Testis (tissue), 3 donors: Measurements from ENCODE around the gene FAM171A1. TPM values are rescaled to one million over a fixed set of nuclear protein-coding genes. Genes with fewer than 3 reads are reported as not detected.

Source experiments
- DNase-seq: peaks from one replicate; pipeline ENCODE4 v3.0.0-alpha.2; 2019
- H3K27ac ChIP-seq, 2 donors: fragments of 200-600 bp; sonication (generic); one replicate each; pipeline ENCODE4 v1.5.1; 2019
- H3K27me3 ChIP-seq: fragments of 200-600 bp; sonication (generic); one replicate; pipeline ENCODE4 v1.5.1; 2019
- H3K36me3 ChIP-seq: fragments of 200-600 bp; sonication (generic); one replicate; pipeline ENCODE4 v1.5.1; 2017; ENCODE audit warnings: low read depth; ENCODE audit errors: missing control alignments
- H3K4me1 ChIP-seq: fragments of 200-600 bp; sonication (generic); one replicate; pipeline ENCODE4 v1.5.1; 2019
- H3K4me3 ChIP-seq, 2 donors: fragments of 200-600 bp; sonication (generic); one replicate each; pipeline ENCODE4 v1.5.1; 2017 to 2019
- H3K9me3 ChIP-seq: fragments of 200-600 bp; sonication (generic); one replicate; pipeline ENCODE4 v1.5.1; 2017
- POLR2A ChIP-seq: fragments of 450-650 bp; IDR thresholded peaks from one replicate; pipeline ENCODE4 v1.6.1; 2017; ENCODE audit warnings: antibody characterized with exemption, mild to moderate bottlenecking, moderate library complexity
- WGBS, 2 donors: methylation state at CpG; one replicate each; pipeline ENCODE4 v1.1.5; 2018; 5-methylcytosine and 5-hydroxymethylcytosine counted together
- intact Hi-C: fragments of 100-400 bp; cut with DNase I; formaldehyde crosslinking; loops from one replicate; pipeline ENCODE4 v1.15.1; 2023; ENCODE audit warnings: low total_unique reads
- polyA plus RNA-seq: library from polyadenylated mRNA; stranded (reverse); fragments of 350-450 nt; fragmentation: Illumina TruSeq; extraction: RNeasy Lipid Tissue Mini Kit (QIAGEN cat#74804); gene quantifications from one replicate; pipeline ENCODE4 v1.2.3, GENCODE V29; 2014; ENCODE audit warnings: low read depth, low replicate concordance; ENCODE audit not compliant: insufficient read depth
- small RNA-seq, 2 donors: library from RNA; depleted of rRNA; stranded (forward); fragments of <200 nt; gene quantifications; one replicate each; pipeline ENCODE3, GENCODE V24; 2016
- total RNA-seq, 2 donors: library from RNA; depleted of rRNA; stranded (reverse); fragments of >200 nt; gene quantifications; one replicate each; pipeline ENCODE4 v1.2.3, GENCODE V29; 2016
- TF ChIP-seq, protein P1 (sequence below), 3 experiments: fragments of 450-650 bp in 2 of 3; fragments of 200-600 bp in 1 of 3; sonication (generic) in 1 of 3; IDR thresholded peaks; one replicate each; pipeline ENCODE4 v1.5.1; 2016 to 2019; ENCODE audit warnings: antibody characterized with exemption in 3 of 3, mild to moderate bottlenecking in 2 of 3, moderate library complexity in 1 of 3

FAM171A1 gene
- total and polyA plus RNA-seq, 3 donors from 2014 or later = 9.2 to 11.1 (median 10.8) TPM

- no peak overlapping the region for H3K4me3 ChIP-seq
- H3K36me3 ChIP-seq = no peaks in the 10 kb centered on the region
- 59 to 60% methylated on average over 2 of the region's 2 CpGs for WGBS, 2 donors
- no peak overlapping the region for H3K27ac ChIP-seq
- intact Hi-C loops = no loop called here
- no peaks in the 10 kb centered on the region for H3K27me3 ChIP-seq
- TF ChIP-seq, protein P1, sequence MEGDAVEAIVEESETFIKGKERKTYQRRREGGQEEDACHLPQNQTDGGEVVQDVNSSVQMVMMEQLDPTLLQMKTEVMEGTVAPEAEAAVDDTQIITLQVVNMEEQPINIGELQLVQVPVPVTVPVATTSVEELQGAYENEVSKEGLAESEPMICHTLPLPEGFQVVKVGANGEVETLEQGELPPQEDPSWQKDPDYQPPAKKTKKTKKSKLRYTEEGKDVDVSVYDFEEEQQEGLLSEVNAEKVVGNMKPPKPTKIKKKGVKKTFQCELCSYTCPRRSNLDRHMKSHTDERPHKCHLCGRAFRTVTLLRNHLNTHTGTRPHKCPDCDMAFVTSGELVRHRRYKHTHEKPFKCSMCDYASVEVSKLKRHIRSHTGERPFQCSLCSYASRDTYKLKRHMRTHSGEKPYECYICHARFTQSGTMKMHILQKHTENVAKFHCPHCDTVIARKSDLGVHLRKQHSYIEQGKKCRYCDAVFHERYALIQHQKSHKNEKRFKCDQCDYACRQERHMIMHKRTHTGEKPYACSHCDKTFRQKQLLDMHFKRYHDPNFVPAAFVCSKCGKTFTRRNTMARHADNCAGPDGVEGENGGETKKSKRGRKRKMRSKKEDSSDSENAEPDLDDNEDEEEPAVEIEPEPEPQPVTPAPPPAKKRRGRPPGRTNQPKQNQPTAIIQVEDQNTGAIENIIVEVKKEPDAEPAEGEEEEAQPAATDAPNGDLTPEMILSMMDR (IDR thresholded peaks at IDR 0.05) = no peak
- TF ChIP-seq POLR2A = no peak
- no peak for DNase-seq
- peaks cover 10% of the 10 kb centered on the region for H3K4me1 ChIP-seq
- H3K9me3 ChIP-seq = no peaks in the 10 kb centered on the region
These were observed 207.7 kb downstream of the FAM171A1 start for GRCh38 chr10:15163253-15163828.

Small RNA genes within 50 kb of the gene (small RNA-seq; reads per million reads assigned to genes)
- gene AL590365.1 = 0 reads per million in 2 donors

Other genes with a start within 250 kb of the FAM171A1 start
- gene NMT2, start 202.6 kb downstream of the FAM171A1 start, total RNA-seq = 10 to 100 TPM; 56.6 to 68.3 TPM
- 35.8 TPM for gene NMT2, start 202.6 kb downstream of the FAM171A1 start, polyA plus RNA-seq